GM12872 (cell line): Measurements from ENCODE around the gene MLST8.

Experiments used
- CTCF ChIP-seq: IDR thresholded peaks from 3 replicates; pipeline ENCODE4 v1.5.1; 2011; ENCODE audit warnings: low read depth, mild to moderate bottlenecking, low read length, moderate library complexity; ENCODE audit not compliant: insufficient read depth

Gene MLST8

GRCh38 chr16:2205104-2205966 is at the start of gene MLST8:
Gene MLST8 (plus strand): TSS chr16:2205454. CDS start chr16:2206086, 632 bp downstream.
- TF ChIP-seq CTCF = peak; percentile 31; the same call in 1 of the 3 replicates

- TF ChIP-seq CTCF = no peak
Observed at GRCh38 chr16:2155977-2156848, 49.0 kb upstream of the MLST8 start.

- no peak for TF ChIP-seq CTCF
Observed at GRCh38 chr16:2156849-2157224, 48.4 kb upstream of the MLST8 start.

- TF ChIP-seq CTCF = no peak
Observed at GRCh38 chr16:2157480-2158261, 47.6 kb upstream of the MLST8 start.

- no peak for TF ChIP-seq CTCF
Observed at GRCh38 chr16:2158262-2158638, 47.0 kb upstream of the MLST8 start.

- TF ChIP-seq CTCF = no peak
Observed at GRCh38 chr16:2159175-2159838, 45.9 kb upstream of the MLST8 start.
